Measurements from ENCODE around the gene STOML2. TPM values are rescaled to one million over a fixed set of nuclear protein-coding genes. Genes with fewer than 3 reads are reported as not detected.
"Not testable (repeated sequence)": the region's sequence is repeated elsewhere in the genome, so short reads cannot be mapped to it uniquely, and the experiment has no call there.

The STOML2 gene
- total RNA-seq (2022): 203 and 209 TPM in 2 replicates
- percentile 88 among the genes with signal in this experiment for Bru-seq, nascent RNA
- BruChase-seq, experiment 1, labeled RNA remaining after a 6-hour chase: percentile 97 among the genes with signal in this experiment
- BruChase-seq, experiment 2, labeled RNA remaining after a 2-hour chase: percentile 92 among the genes with signal in this experiment
- long read RNA-seq, transcript STOML2-201 (10 exons, 1,278 nt): major isoform, 449 of 529 reads
- long read RNA-seq, partial matches to known transcripts: 64 of 529 reads
- long read RNA-seq, other reads (novel, unspliced or antisense): 15 of 529 reads

- Mint-ChIP-seq H3K4me3 (ENCODE audit: unreplicated experiment) (peak within 1 kb of the TSS; percentile 99), H3K36me3 (ENCODE audit: insufficient read depth, unreplicated experiment) (peaks cover 67% of the 10 kb centered on the region), H3K9me3 (ENCODE audit: unreplicated experiment) (no peaks in the 10 kb centered on the region), H3K27ac (ENCODE audit: low read depth, unreplicated experiment) (peak within 1 kb of the TSS; percentile 99), H3K27me3 (ENCODE audit: insufficient read depth, unreplicated experiment) (no peaks in the 10 kb centered on the region), H3K4me1 (ENCODE audit: insufficient read depth, unreplicated experiment) (peaks cover 19% of the 10 kb centered on the region)
- ChIA-PET POLR2A (interaction anchor here (0.6 to 8.0 kb wide), 16 partner anchors 10 to 647 kb away, joined by 3 to 97 read pairs (median 4); partner anchors contain the start of genes ATOSB, CCDC107, FANCG and GALT), CTCF (interaction anchor here (0.5 to 1.3 kb wide), 8 partner anchors 9 to 529 kb away, joined by 3 to 4 read pairs (median 3); no protein-coding TSS in a partner anchor)
- BruUV-seq (replicated peaks): TSS peak; percentile 61
- peak; percentile 95 for DNase-seq (ENCODE audit: unreplicated experiment)
- intact Hi-C loops (cut with micrococcal nuclease): loop anchor here (1.0 kb wide), 1 partner anchor 111 kb away; no protein-coding TSS in a partner anchor
- no peak for TF ChIP-seq CTCF (IDR thresholded peaks at IDR 0.05; ENCODE audit: unreplicated experiment)
Measured at GRCh38 chr9:35102769-35103659, at the start of gene STOML2. Gene STOML2, minus strand, starts transcription at chr9:35103131. Its CDS starts 37 bp downstream, at chr9:35103094.

GRCh38 chr9:35147941-35148563 is 45.1 kb upstream of the STOML2 start:
- BruUV-seq (replicated peaks); H3K36me3 Mint-ChIP-seq (ENCODE audit: insufficient read depth, unreplicated experiment); H3K4me1 Mint-ChIP-seq (ENCODE audit: insufficient read depth, unreplicated experiment); DNase-seq (ENCODE audit: unreplicated experiment); POLR2A ChIA-PET; H3K27ac Mint-ChIP-seq (ENCODE audit: low read depth, unreplicated experiment); H3K27me3 Mint-ChIP-seq (ENCODE audit: insufficient read depth, unreplicated experiment); intact Hi-C loops (cut with micrococcal nuclease); H3K4me3 Mint-ChIP-seq (ENCODE audit: unreplicated experiment): not testable (repeated sequence)
- CTCF ChIA-PET: interaction anchor here (0.7 kb wide), 1 partner anchor 1108 kb away, joined by 3 read pairs; no protein-coding TSS in a partner anchor
- peaks cover 26% of the 10 kb centered on the region for H3K9me3 Mint-ChIP-seq (ENCODE audit: unreplicated experiment)

- Mint-ChIP-seq H3K36me3 (ENCODE audit: insufficient read depth, unreplicated experiment) (no peaks in the 10 kb centered on the region), H3K27ac (ENCODE audit: low read depth, unreplicated experiment) (no peak overlapping the region), H3K4me1 (ENCODE audit: insufficient read depth, unreplicated experiment) (no peaks in the 10 kb centered on the region), H3K9me3 (ENCODE audit: unreplicated experiment) (peaks cover 7% of the 10 kb centered on the region), H3K4me3 (ENCODE audit: unreplicated experiment) (no peak overlapping the region), H3K27me3 (ENCODE audit: insufficient read depth, unreplicated experiment) (no peaks in the 10 kb centered on the region)
- BruUV-seq (replicated peaks): no TSS peak
- POLR2A ChIA-PET: no interaction called here
- no peak for DNase-seq (ENCODE audit: unreplicated experiment)
- CTCF ChIA-PET: no interaction called here
- intact Hi-C loops (cut with micrococcal nuclease): no loop called here
- no peak for TF ChIP-seq CTCF (IDR thresholded peaks at IDR 0.05; ENCODE audit: unreplicated experiment)
Measured at GRCh38 chr9:35142037-35142436, 39.1 kb upstream of the STOML2 start.

- Mint-ChIP-seq H3K9me3 (ENCODE audit: unreplicated experiment) (peaks cover 7% of the 10 kb centered on the region), H3K27ac (ENCODE audit: low read depth, unreplicated experiment) (no peak overlapping the region), H3K36me3 (ENCODE audit: insufficient read depth, unreplicated experiment) (no peaks in the 10 kb centered on the region), H3K27me3 (ENCODE audit: insufficient read depth, unreplicated experiment) (no peaks in the 10 kb centered on the region), H3K4me3 (ENCODE audit: unreplicated experiment) (no peak overlapping the region), H3K4me1 (ENCODE audit: insufficient read depth, unreplicated experiment) (no peaks in the 10 kb centered on the region)
- ChIA-PET CTCF (interaction anchor here (0.5 kb wide), 1 partner anchor 21 kb away, joined by 3 read pairs; no protein-coding TSS in a partner anchor), POLR2A (no interaction called here)
- no peak for DNase-seq (ENCODE audit: unreplicated experiment)
- no TSS peak for BruUV-seq (replicated peaks)
- no peak for TF ChIP-seq CTCF (IDR thresholded peaks at IDR 0.05; ENCODE audit: unreplicated experiment)
- intact Hi-C loops (cut with micrococcal nuclease): no loop called here
Measured at GRCh38 chr9:35140093-35140492, 37.2 kb upstream of the STOML2 start.
